ENCODE results near the gene VSTM2B.

DNA sequence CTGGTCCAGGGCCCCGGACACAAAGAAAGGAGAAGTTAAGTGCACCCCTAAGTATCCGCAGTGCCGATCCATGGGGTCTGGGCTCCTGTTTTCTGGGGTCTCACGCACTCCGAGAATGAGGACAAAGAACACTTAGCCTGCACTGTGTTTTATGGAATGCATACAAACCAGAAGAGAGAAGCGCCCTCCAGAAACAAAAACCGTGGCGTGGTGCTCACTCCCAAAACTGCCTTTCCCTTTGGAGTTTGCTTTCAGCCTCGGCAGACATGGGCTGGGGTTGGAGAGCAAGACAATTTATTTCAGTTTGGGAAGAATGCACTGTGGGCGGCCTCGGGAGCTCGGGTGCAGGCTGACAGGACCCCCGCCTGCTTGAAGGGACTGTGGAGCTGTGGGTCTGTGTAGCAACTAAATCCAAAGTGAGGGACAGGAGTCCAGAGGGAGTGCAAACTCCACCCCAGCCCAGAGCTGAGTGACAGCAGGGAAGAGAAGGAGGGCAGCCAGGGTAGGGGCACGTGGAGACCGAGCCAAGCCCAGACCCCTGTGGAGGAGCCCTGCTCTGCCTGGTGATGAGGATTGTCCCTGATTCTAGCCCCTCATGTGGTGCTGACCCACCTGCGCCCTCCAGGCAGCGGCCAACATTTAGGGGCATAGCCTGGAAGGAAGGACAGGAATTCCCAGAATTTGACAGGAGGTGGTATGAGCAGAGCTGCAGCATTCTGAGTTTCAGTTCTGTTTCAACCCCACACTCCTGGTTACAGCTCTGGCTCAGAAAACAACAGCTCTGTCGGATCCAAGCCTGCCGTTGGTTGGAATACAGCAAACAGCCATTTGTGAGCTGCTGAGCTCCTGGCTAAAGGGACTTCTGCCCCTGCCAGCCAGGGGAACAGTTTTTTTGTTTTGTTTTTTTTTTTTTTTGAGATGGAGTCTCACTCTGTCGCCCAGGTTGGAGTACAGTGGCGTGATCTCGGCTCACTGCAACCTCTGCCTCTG lies 42.5 kb downstream of the VSTM2B start:
- TF ChIP-seq, protein P1, sequence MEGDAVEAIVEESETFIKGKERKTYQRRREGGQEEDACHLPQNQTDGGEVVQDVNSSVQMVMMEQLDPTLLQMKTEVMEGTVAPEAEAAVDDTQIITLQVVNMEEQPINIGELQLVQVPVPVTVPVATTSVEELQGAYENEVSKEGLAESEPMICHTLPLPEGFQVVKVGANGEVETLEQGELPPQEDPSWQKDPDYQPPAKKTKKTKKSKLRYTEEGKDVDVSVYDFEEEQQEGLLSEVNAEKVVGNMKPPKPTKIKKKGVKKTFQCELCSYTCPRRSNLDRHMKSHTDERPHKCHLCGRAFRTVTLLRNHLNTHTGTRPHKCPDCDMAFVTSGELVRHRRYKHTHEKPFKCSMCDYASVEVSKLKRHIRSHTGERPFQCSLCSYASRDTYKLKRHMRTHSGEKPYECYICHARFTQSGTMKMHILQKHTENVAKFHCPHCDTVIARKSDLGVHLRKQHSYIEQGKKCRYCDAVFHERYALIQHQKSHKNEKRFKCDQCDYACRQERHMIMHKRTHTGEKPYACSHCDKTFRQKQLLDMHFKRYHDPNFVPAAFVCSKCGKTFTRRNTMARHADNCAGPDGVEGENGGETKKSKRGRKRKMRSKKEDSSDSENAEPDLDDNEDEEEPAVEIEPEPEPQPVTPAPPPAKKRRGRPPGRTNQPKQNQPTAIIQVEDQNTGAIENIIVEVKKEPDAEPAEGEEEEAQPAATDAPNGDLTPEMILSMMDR (IDR thresholded peaks at IDR 0.05; ENCODE audit: low read length), result no peak
- no peak for TF ChIP-seq EZH2 (IDR thresholded peaks at IDR 0.05; ENCODE audit: borderline replicate concordance, low read length)

All from OCI-LY1 (cell line).